ENCODE data around the gene DEFB121.

The DEFB121 gene

DNA sequence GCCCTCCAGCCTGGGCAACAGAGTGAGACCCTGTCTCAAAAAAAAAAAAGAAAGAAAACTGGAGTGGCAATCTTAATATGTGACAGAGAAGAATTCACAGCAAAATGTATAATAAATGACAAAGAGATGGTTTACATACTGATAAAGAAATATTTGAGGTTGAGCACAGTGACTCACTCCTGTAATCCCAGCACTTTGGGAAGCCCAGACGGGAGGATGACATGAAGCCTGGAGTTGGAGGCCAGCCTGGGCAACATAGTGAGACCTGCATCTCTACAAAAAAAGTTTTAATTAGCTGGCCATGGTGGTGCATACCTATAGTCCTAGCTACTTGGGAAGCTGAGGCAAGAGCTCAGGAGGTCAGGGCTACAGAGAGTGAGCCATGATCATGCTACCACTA lies 50.0 kb downstream of the DEFB121 start:
- no peak overlapping the region for H3K27ac ChIP-seq
- TF ChIP-seq ZFX (IDR thresholded peaks at IDR 0.05), result no peak
- TF ChIP-seq, protein P1, sequence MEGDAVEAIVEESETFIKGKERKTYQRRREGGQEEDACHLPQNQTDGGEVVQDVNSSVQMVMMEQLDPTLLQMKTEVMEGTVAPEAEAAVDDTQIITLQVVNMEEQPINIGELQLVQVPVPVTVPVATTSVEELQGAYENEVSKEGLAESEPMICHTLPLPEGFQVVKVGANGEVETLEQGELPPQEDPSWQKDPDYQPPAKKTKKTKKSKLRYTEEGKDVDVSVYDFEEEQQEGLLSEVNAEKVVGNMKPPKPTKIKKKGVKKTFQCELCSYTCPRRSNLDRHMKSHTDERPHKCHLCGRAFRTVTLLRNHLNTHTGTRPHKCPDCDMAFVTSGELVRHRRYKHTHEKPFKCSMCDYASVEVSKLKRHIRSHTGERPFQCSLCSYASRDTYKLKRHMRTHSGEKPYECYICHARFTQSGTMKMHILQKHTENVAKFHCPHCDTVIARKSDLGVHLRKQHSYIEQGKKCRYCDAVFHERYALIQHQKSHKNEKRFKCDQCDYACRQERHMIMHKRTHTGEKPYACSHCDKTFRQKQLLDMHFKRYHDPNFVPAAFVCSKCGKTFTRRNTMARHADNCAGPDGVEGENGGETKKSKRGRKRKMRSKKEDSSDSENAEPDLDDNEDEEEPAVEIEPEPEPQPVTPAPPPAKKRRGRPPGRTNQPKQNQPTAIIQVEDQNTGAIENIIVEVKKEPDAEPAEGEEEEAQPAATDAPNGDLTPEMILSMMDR (conservative IDR thresholded peaks at IDR 0.05), result no peak
